Sigmoid colon (tissue), 7 donors: ENCODE data around the gene SCART1. TPM values are rescaled to one million over a fixed set of nuclear protein-coding genes. Genes with fewer than 3 reads are reported as not detected.
"Not testable (repeated sequence)": the region's sequence is repeated elsewhere in the genome, so short reads cannot be mapped to it uniquely, and the experiment has no call there.

ENCODE experiments used
- DNase-seq: peaks from one replicate; pipeline ENCODE4 v3.0.0-alpha.2; 2019
- H3K27ac ChIP-seq, 4 donors: fragments of 200-600 bp; sonication (generic); one replicate each; pipeline ENCODE4 v1.5.1; 2016 to 2019; ENCODE audit warnings: mild to moderate bottlenecking in 1 of 4
- H3K27me3 ChIP-seq, 3 donors: fragments of 200-600 bp; sonication (generic); one replicate each; pipeline ENCODE4 v1.5.1; 2019; ENCODE audit warnings: mild to moderate bottlenecking in 1 of 3
- H3K36me3 ChIP-seq, 4 donors: fragments of 200-600 bp; sonication (generic); one replicate each; pipeline ENCODE4 v1.5.1; 2016 to 2019
- H3K4me1 ChIP-seq, 4 donors: fragments of 200-600 bp; sonication (generic); one replicate each; pipeline ENCODE4 v1.5.1; 2017 to 2019
- H3K4me3 ChIP-seq, 4 donors: fragments of 200-600 bp; sonication (generic); one replicate each; pipeline ENCODE4 v1.5.1; 2017 to 2019; ENCODE audit warnings: mild to moderate bottlenecking in 2 of 4, moderate library complexity in 1 of 4
- H3K9me3 ChIP-seq, 4 donors: fragments of 200-600 bp in 3 of 4; sonication (generic) in 3 of 4; one replicate each; pipeline versions ENCODE4 v1.5.1 to v1.6.1; 2013 to 2019
- CTCF ChIP-seq, 4 experiments: fragments of 450-650 bp in 3 of 4; fragments of 200-600 bp in 1 of 4; IDR thresholded peaks; one replicate each; pipeline ENCODE4 v1.5.1; 2016 to 2019; ENCODE audit warnings: antibody characterized with exemption in 4 of 4, mild to moderate bottlenecking in 3 of 4, moderate library complexity in 2 of 4
- EP300 ChIP-seq, 4 donors: sonication (generic); formaldehyde crosslinking; IDR thresholded peaks; one replicate each; pipeline ENCODE4 v1.6.1; 2017; ENCODE audit warnings: antibody characterized with exemption in 4 of 4
- POLR2A ChIP-seq, 2 donors: fragments of 450-650 bp; IDR thresholded peaks; one replicate each; pipeline ENCODE4 v1.6.1; 2016; ENCODE audit warnings: antibody characterized with exemption in 2 of 2, mild to moderate bottlenecking in 2 of 2, moderate library complexity in 2 of 2
- POLR2AphosphoS5 ChIP-seq, 4 donors: sonication (generic); formaldehyde crosslinking; IDR thresholded peaks; one replicate each; pipeline ENCODE4 v1.6.1; 2017; ENCODE audit warnings: antibody characterized with exemption in 4 of 4
- WGBS, 2 donors: extraction: QIAGEN DNeasy Blood & Tissue Kit; methylation state at CpG; one replicate each; pipeline ENCODE4 v1.1.7; 2013; 5-methylcytosine and 5-hydroxymethylcytosine counted together
- intact Hi-C: fragments of 100-400 bp; cut with DNase I; formaldehyde crosslinking; loops from one replicate; pipeline ENCODE4 v1.15.1; 2023
- polyA plus RNA-seq, 3 donors: library from polyadenylated mRNA; stranded (reverse); fragments of 200-250 nt; gene quantifications; one replicate each; pipeline ENCODE4 v1.2.3, GENCODE V29; 2013
- total RNA-seq, 4 donors: library from RNA; depleted of rRNA; stranded (reverse); fragments of >200 nt; gene quantifications; one replicate each; pipeline ENCODE4 v1.1.0, GENCODE V29; 2016
- donor health status: healthy with polysubstance abuse.
- donor health status: Bipolar disorder and iron deficiency.
- donor health status: healthy.

Gene SCART1
- total and polyA plus RNA-seq, 7 donors, result 0.99 to 4.7 (median 2.9) TPM; not detected in 2

- Histone ChIP-seq H3K4me3 (no peak overlapping the region), H3K9me3 (no peaks in the 10 kb centered on the region), H3K27me3 (peaks cover 6 to 18% (median 9%) of the 10 kb centered on the region in 3 donors), H3K4me1 (peaks cover 0 to 10% (median 8%) of the 10 kb centered on the region in 4 donors), H3K27ac (no peak overlapping the region), H3K36me3 (peaks cover 13 to 35% (median 17%) of the 10 kb centered on the region in 4 donors)
- no peak for DNase-seq
- TF ChIP-seq POLR2AphosphoS5 (IDR thresholded peaks at IDR 0.05), result no peak
- no peak for TF ChIP-seq EP300 (IDR thresholded peaks at IDR 0.05)
- TF ChIP-seq CTCF (IDR thresholded peaks at IDR 0.05), result no peak
- TF ChIP-seq POLR2A (IDR thresholded peaks at IDR 0.05), result no peak
- intact Hi-C loops, result no loop called here
- WGBS, 2 donors, result 90 to 98% methylated on average over 6 of the region's 6 CpGs
These were observed 33.2 kb upstream of the SCART1 start for GRCh38 chr10:133420579-133420978.

- H3K4me1 ChIP-seq, result peaks cover 0 to 10% (median 8%) of the 10 kb centered on the region in 4 donors
- no peaks in the 10 kb centered on the region for H3K9me3 ChIP-seq
- H3K27me3 ChIP-seq, result peaks cover 6 to 18% (median 9%) of the 10 kb centered on the region in 3 donors
- no peak for DNase-seq
- no peak overlapping the region for H3K4me3 ChIP-seq
- peaks cover 13 to 35% (median 17%) of the 10 kb centered on the region in 4 donors for H3K36me3 ChIP-seq
- intact Hi-C loops, result no loop called here
- TF ChIP-seq EP300 (IDR thresholded peaks at IDR 0.05) (no peak), POLR2A (IDR thresholded peaks at IDR 0.05) (no peak)
- H3K27ac ChIP-seq, result no peak overlapping the region
- 78 to 85% methylated on average over 16 to 17 of the region's 17 CpGs for WGBS, 2 donors
These were observed 32.2 kb upstream of the SCART1 start for GRCh38 chr10:133421336-133422222.

GRCh38 chr10:133422223-133422806 is 31.4 kb upstream of the SCART1 start:
- no peak for DNase-seq
- no peak for TF ChIP-seq CTCF (IDR thresholded peaks at IDR 0.05)
- no peak for TF ChIP-seq EP300 (IDR thresholded peaks at IDR 0.05)
- no peak for TF ChIP-seq POLR2AphosphoS5 (IDR thresholded peaks at IDR 0.05)
- no peak for TF ChIP-seq POLR2A (IDR thresholded peaks at IDR 0.05)
- H3K4me3 ChIP-seq, result no peak overlapping the region
- H3K27ac ChIP-seq, result no peak overlapping the region
- H3K27me3 ChIP-seq, result peaks cover 6 to 18% (median 9%) of the 10 kb centered on the region in 3 donors
- intact Hi-C loops, result no loop called here
- WGBS, 2 donors, result 87 to 89% methylated on average over 16 of the region's 16 CpGs
- H3K36me3 ChIP-seq, result peaks cover 13 to 35% (median 17%) of the 10 kb centered on the region in 4 donors
- no peaks in the 10 kb centered on the region for H3K9me3 ChIP-seq
- peaks cover 0 to 10% (median 8%) of the 10 kb centered on the region in 4 donors for H3K4me1 ChIP-seq

- no peaks in the 10 kb centered on the region for H3K9me3 ChIP-seq
- TF ChIP-seq POLR2AphosphoS5 (IDR thresholded peaks at IDR 0.05) (no peak), POLR2A (IDR thresholded peaks at IDR 0.05) (no peak), CTCF (IDR thresholded peaks at IDR 0.05) (no peak), EP300 (IDR thresholded peaks at IDR 0.05) (no peak)
- H3K4me3 ChIP-seq, result peak overlapping the region in 2 of 4 donors; percentile 15 to 25
These were observed 30.7 kb upstream of the SCART1 start for GRCh38 chr10:133422807-133423771.

GRCh38 chr10:133424102-133424501 is 29.6 kb upstream of the SCART1 start:
- intact Hi-C loops, result not testable (repeated sequence)
- 20 to 32% methylated on average over 13 to 20 of the region's 46 CpGs for WGBS, 2 donors

More at GRCh38 chr10:133422807-133423771, 30.7 kb upstream of the SCART1 start:
- 14 to 20% methylated on average over 88 of the region's 88 CpGs for WGBS, 2 donors
- peaks cover 13 to 31% (median 17%) of the 10 kb centered on the region in 4 donors for H3K36me3 ChIP-seq
- peaks cover 0 to 10% (median 8%) of the 10 kb centered on the region in 4 donors for H3K4me1 ChIP-seq
- no peak overlapping the region for H3K27ac ChIP-seq
- H3K27me3 ChIP-seq, result peaks cover 6 to 18% (median 9%) of the 10 kb centered on the region in 3 donors
- no peak for DNase-seq
- intact Hi-C loops, result no loop called here

GRCh38 chr10:133424601-133425000 is 29.1 kb upstream of the SCART1 start, which contains the start of gene SPRN:
Gene SPRN (minus strand): TSS chr10:133424625. CDS start chr10:133423681, 944 bp downstream.
- Histone ChIP-seq H3K4me1 (peaks cover 0 to 10% (median 8%) of the 10 kb centered on the region in 4 donors), H3K36me3 (peaks cover 5 to 17% (median 9%) of the 10 kb centered on the region in 4 donors), H3K27me3 (peaks cover 6 to 18% (median 9%) of the 10 kb centered on the region in 3 donors), H3K4me3 (peak within 1 kb of the TSS in 2 of 4 donors; percentile 15 to 25)
- 6 to 26% methylated on average over 13 to 17 of the region's 37 CpGs for WGBS, 2 donors
- H3K9me3 ChIP-seq, H3K27ac ChIP-seq, DNase-seq, intact Hi-C loops: not testable (repeated sequence)

More at GRCh38 chr10:133424102-133424501, 29.6 kb upstream of the SCART1 start:
- not testable (repeated sequence) for DNase-seq, H3K27ac ChIP-seq, H3K9me3 ChIP-seq, H3K4me3 ChIP-seq
- Histone ChIP-seq H3K36me3 (peaks cover 10 to 22% (median 14%) of the 10 kb centered on the region in 4 donors), H3K4me1 (peaks cover 0 to 10% (median 8%) of the 10 kb centered on the region in 4 donors), H3K27me3 (peaks cover 6 to 18% (median 9%) of the 10 kb centered on the region in 3 donors)

- H3K4me3 ChIP-seq, DNase-seq, H3K27me3 ChIP-seq, H3K36me3 ChIP-seq, H3K4me1 ChIP-seq, H3K27ac ChIP-seq, H3K9me3 ChIP-seq, intact Hi-C loops: not testable (repeated sequence)
- WGBS, 2 donors, result 90% methylated on average over 4 of the region's 4 CpGs
These were observed 24.2 kb upstream of the SCART1 start for GRCh38 chr10:133429571-133429970.
